ENCODE results near the gene SPR. TPM values are rescaled to one million over a fixed set of nuclear protein-coding genes. Genes with fewer than 3 reads are reported as not detected.

Gene SPR
- 6.3 TPM for polyA plus RNA-seq (2013, experiment 1 of 2; ENCODE audit: insufficient read length)
- 4.1 TPM for polyA plus RNA-seq (2013, experiment 2 of 2; ENCODE audit: insufficient read length)

GRCh38 chr2:72887032-72887739, at the start of gene SPR:
Gene SPR (plus strand): TSS chr2:72887408. CDS start chr2:72887433, 25 bp downstream.
- DNase-seq = peak; percentile 62

- DNase-seq = no peak
Measured at GRCh38 chr2:72840066-72840465, 47.1 kb upstream of the SPR start.

GRCh38 chr2:72841462-72842125, 45.6 kb upstream of the SPR start:
- DNase-seq = no peak

GRCh38 chr2:72843301-72843700, 43.9 kb upstream of the SPR start:
- no peak for DNase-seq

DNA sequence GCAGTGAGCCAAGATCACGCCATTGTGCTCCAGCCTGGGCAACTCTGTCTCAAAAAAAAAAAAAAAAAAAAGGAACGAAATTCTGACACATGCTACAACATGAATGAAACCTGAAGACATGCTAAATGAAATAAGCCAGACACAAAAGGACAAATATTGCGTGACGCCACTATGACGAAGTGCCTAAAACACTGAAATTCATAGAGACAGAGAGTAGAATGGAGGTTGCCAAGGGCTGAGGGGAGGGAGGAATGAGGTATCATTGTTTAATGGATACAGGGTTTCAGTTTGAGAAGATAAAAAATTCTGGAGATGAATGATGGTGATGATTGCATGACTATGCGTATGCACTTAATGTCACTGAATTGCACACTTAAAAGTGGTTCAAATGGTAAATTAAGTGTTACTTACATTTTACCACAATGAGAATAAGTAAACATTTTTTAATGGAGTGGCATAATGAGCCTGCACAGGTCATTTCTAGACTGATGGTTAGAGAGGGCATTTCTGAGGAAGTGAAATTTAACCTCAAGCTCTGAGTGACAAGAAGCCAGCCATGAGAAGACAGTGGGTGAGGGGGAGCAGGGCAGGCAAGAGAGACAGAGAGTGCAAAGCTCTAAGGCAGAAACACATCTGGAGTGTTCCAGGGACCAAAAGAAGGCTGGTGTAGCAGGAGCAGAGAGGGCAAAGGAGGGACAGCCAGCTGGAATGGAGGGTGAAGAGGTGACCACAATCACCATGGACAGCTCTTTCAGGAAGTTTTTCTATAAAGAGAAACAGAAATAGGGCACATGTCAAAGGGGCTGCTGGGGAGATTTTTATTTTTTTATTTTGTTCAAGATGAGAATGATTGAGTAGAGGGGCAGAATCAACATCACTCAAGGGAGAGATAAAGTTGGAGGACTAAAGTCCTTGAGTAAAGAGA, 40.8 kb upstream of the SPR start:
- DNase-seq = no peak

GRCh38 chr2:72847534-72848315, 39.5 kb upstream of the SPR start:
- no peak for DNase-seq

- no peak for DNase-seq
Measured at GRCh38 chr2:72848436-72849137, 38.6 kb upstream of the SPR start.

GRCh38 chr2:72849138-72849462, 38.1 kb upstream of the SPR start:
- DNase-seq = no peak

DNA sequence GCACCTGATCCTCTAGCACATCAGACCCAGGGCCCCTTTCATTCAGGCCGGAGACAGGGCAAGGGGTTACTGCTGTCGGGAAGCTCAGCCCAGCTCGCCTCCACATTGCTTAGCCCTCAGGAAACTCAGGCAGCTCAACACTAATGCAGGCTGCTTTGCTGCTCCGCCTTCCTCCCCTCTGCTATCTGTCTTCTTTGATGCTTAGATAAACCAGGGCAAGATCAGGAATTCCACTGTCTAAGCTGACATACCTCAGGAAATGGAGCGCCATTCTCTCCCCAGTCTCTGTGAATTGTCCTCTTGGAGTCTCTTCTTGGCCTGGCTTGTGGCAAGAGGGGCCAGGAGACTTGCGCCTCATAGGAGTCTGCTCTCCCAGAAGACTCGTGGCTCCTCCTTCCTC, 35.9 kb upstream of the SPR start:
- DNase-seq = no peak

GRCh38 chr2:72859831-72860262, 27.4 kb upstream of the SPR start:
- peak; percentile 40 for DNase-seq

- peak; percentile 83 for DNase-seq
Measured at GRCh38 chr2:72862239-72862988, 24.8 kb upstream of the SPR start.

DNA sequence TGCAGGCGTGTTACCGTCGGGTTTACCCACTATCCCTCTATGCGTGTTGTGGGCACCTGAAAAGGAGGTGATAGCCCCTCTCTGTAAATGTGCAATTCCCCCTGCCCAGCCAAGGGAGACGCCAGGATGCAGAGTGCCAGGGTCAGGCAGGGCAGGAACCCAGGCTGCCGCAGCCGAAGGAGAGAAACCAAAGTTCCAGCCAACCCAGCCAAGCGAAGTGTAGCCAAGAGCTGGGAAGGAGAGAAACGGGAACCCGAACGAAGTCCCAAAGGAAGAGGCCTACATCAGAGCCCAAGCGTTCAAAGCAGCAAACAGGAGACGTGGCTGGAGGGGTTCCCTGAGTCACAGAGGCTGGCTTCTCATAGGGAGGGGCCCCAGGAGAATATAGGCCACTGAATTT, 24.2 kb upstream of the SPR start:
- no peak for DNase-seq

DNA sequence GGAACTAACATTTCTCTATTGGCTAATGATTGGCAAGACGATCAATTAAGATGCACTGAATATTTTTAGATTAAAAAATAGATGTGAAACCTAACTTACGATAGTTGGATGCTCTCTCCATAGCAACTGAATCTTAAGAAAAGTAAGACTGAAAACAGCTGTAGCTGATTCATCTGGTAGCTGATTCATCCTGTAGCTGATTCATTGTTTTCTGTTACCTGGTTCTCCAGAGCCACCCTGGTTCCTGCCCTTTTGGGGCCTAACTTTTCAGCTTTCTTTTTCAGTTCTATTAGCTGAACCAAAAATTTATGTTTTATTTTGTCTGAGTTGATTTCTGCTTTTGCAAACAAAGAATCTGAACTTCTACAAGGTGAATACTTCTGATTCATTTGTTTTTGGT, 22.7 kb upstream of the SPR start:
- DNase-seq = peak; percentile 22

DNA sequence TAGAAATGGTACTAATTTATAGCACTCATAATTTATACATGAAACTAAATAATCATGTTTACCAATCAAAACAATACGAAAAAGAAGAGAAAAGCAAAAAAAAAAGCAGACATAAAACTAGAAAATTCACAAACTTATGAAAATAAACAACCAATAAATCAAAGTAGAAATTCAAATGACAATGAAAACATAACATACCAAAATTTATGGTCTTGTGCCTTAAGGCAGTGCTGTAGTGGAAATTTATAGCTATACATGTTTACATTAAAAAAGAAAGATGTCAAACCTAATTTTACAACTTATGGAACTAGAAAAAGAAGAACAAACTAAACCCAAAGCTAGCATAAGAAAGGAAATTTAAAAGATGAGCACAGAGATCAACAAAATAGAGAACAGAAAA, 16.1 kb upstream of the SPR start:
- no peak for DNase-seq

- DNase-seq = no peak
Measured at GRCh38 chr2:72871880-72872279, 15.3 kb upstream of the SPR start.

DNA sequence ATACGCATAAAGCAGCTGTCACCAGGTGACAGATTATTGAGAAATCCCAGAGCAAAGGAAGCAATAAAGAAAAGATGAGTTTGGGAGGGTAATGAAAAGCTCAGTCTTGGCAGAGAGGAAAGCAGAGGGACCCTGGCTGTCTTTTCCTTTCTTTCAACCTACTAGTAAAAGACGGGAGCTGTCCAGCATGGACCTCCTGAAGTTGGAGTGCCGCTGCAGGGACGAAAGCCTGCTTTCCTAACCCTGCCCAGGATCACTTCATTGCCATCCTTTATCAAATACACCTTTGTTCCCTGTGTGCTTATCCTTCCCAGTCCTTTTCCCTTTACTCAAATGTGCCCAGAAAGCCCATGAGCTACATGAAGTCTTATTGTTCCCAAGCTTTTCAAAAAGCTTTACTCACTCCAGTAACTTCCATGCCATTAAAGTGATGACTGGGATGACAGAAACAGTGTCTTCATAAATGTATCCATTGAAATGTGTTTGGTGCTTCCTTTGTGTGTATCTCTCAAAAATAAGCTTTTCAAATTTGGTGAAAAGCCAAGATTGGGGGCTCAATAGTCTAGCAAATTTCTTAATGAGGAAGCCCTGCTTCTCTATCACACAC, 3.7 kb upstream of the SPR start:
- DNase-seq = peak; percentile 54

- no peak for DNase-seq
Measured at GRCh38 chr2:72886505-72887031, 640 bp upstream of the SPR start.

DNA sequence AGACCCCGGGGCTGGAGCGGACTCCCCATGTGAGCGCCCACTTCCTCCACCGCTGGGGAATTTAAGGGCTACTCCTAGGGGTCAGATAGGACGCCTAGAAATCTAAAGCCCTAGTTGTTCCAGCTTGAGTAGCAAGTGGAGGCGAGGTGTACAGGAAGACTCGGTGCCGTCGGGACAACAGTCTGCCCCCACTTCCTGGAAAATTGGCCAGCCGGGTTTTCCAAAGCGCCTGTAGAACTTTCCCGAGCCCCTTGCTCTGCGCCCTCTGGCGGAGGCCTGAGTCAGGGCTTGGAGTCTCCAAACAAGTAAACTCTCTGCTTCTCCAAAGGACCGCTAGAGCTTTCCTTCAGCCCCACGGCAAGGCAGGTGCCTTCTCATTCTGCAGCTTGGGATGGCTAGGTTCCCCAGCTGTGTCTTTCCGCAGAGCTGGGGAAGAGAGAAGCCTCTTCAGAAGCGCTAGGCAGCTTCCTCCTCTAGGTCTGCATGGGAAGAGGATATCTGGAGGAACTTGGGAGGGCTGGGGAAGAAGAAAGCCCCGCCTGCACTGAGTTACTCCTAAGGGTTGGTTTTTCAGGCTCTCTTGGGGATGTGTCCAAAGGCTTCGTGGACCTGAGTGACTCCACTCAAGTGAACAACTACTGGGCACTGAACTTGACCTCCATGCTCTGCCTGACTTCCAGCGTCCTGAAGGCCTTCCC, 681 bp downstream of the SPR start:
- DNase-seq = peak; percentile 86

- no peak for DNase-seq
Measured at GRCh38 chr2:72888438-72889202, 1.4 kb downstream of the SPR start.

Measured in fibroblast of skin of back (primary cell).